Astrocyte (in vitro differentiated cells and primary cell): ENCODE measurements around the gene SEL1L2.

Source experiments
- CTCF ChIP-seq: IDR thresholded peaks from 2 replicates; pipeline ENCODE4 v1.5.1; 2011; ENCODE audit warnings: low read depth, mild to moderate bottlenecking, inconsistent platforms, low read length, moderate library complexity; ENCODE audit not compliant: insufficient read depth
- EZH2 ChIP-seq: IDR thresholded peaks from 2 replicates; pipeline ENCODE4 v1.6.1; 2012; ENCODE audit warnings: mild to moderate bottlenecking, low read length, inconsistent platforms; ENCODE audit not compliant: insufficient read depth

- no peak for TF ChIP-seq CTCF
- TF ChIP-seq EZH2 = no peak
Observed at GRCh38 chr20:13953227-13953626, 37.2 kb downstream of the SEL1L2 start.
